CD4-positive, alpha-beta T cell (primary cell): Measurements from ENCODE around the gene MET. TPM values are rescaled to one million over a fixed set of nuclear protein-coding genes. Genes with fewer than 3 reads are reported as not detected.

Source experiments
- ATAC-seq: fragments of 200-7000 bp; cut with Tn5 transposase; one replicate; pipeline ENCODE4 v1.10.0; 2022; ENCODE audit warnings: mild to moderate bottlenecking; ENCODE audit not compliant: poor library complexity
- CTCF ChIA-PET: fragments of 350-600 bp; sonication (Branson Sonifier 250); formaldehyde crosslinking; loops from one replicate; lab custom pipeline; 2021; ENCODE audit warnings: antibody characterized with exemption, inconsistent platforms; lab: Charles Lee
- POLR2A ChIA-PET: fragments of 350-600 bp; sonication (Branson Sonifier 250); formaldehyde crosslinking; loops from one replicate; lab custom pipeline; 2021; ENCODE audit warnings: antibody characterized with exemption, inconsistent platforms; lab: Charles Lee
- DNase-seq, 14 experiments: peaks; one replicate each; pipeline ENCODE4 v3.0.0-alpha.2; 2013 to 2020; ENCODE audit warnings: mixed read lengths in 2 of 14
- H3K27ac ChIP-seq, 2 donors: one replicate each; pipeline versions ENCODE4 v1.5.1 to v1.7.0; 2013; ENCODE audit warnings: low read length in 2 of 2, low read depth in 1 of 2, mild to moderate bottlenecking in 1 of 2
- H3K27me3 ChIP-seq, 2 experiments: 1 replicate in 1 of 2; 2 replicates in 1 of 2; pipeline versions ENCODE4 v1.6.1 to v1.7.0; 2013; ENCODE audit warnings: low read length in 2 of 2, control low read depth in 1 of 2, mild to moderate bottlenecking in 1 of 2, moderate library complexity in 1 of 2; ENCODE audit not compliant: insufficient read depth in 2 of 2, control insufficient read depth in 1 of 2
- H3K36me3 ChIP-seq: one replicate; pipeline ENCODE4 v1.6.1; 2013; ENCODE audit warnings: low read length, control low read depth; ENCODE audit not compliant: insufficient read depth
- H3K4me1 ChIP-seq: one replicate; pipeline ENCODE4 v1.6.1; 2013; ENCODE audit warnings: low read length, control low read depth; ENCODE audit not compliant: insufficient read depth
- H3K4me3 ChIP-seq: one replicate; pipeline ENCODE4 v1.5.1; 2013; ENCODE audit warnings: mild to moderate bottlenecking, low read length, moderate library complexity
- H3K9me3 ChIP-seq, 2 experiments: 1 replicate in 1 of 2; 2 replicates in 1 of 2; pipeline versions ENCODE4 v1.6.1 to v1.7.0; 2013; ENCODE audit warnings: low read length in 2 of 2, mild to moderate bottlenecking in 2 of 2, control low read depth in 1 of 2, moderate library complexity in 1 of 2; ENCODE audit not compliant: control insufficient read depth in 1 of 2, insufficient read depth in 1 of 2
- H3K27ac Mint-ChIP-seq: one replicate; pipeline ENCODE4 v1.8.0; 2020; ENCODE audit warnings: mixed read lengths
- H3K27me3 Mint-ChIP-seq: one replicate; pipeline ENCODE4 v1.8.0; 2021; ENCODE audit warnings: mixed read lengths
- H3K36me3 Mint-ChIP-seq: one replicate; pipeline ENCODE4 v1.8.0; 2021; ENCODE audit warnings: low read depth, mixed read lengths
- H3K4me1 Mint-ChIP-seq: one replicate; pipeline ENCODE4 v1.8.0; 2021; ENCODE audit warnings: low read depth, mixed read lengths
- H3K4me3 Mint-ChIP-seq: one replicate; pipeline ENCODE4 v1.8.0; 2020; ENCODE audit warnings: mild to moderate bottlenecking, mixed read lengths
- H3K9me3 Mint-ChIP-seq: one replicate; pipeline ENCODE4 v1.8.0; 2020; ENCODE audit warnings: mixed read lengths
- intact Hi-C, 2 experiments: fragments of 100-400 bp; cut with DNase I in 1 of 2; cut with micrococcal nuclease in 1 of 2; formaldehyde crosslinking; loops; one replicate each; pipeline versions ENCODE4 v1.15.1 to v1.9.0; 2023 to 2025; cut with DNase I, micrococcal nuclease
- polyA plus RNA-seq, 2 donors: library from polyadenylated mRNA; unstranded; fragments of 120-200 nt; gene quantifications; one replicate each; pipeline ENCODE4 v1.2.1, GENCODE V29; 2013
- total RNA-seq, 174 experiments: library from RNA in 2 of 174; stranded (reverse) in 2 of 174; gene quantifications; one replicate each; pipeline ENCODE4 v1.2.3 and lab custom pipeline; 2021 to 2026
- TF ChIP-seq, protein P1 (sequence below): fragments of 200-600 bp; IDR thresholded peaks from one replicate; pipeline ENCODE4 v1.8.0; 2022; ENCODE audit warnings: antibody characterized with exemption, mild to moderate bottlenecking

The MET gene
- total RNA-seq, result under 1 TPM in 1 of 2 experiments, not detected in 1; 0.14 TPM
- 0.01 TPM for polyA plus RNA-seq (2013, experiment 1 of 2)
- polyA plus RNA-seq (2013, experiment 2 of 2), result 0.22 TPM
- total RNA-seq (lab: John Stamatoyannopoulos, UW), result 0 to 8.5 (median 0.55) reads per million in 172 experiments

DNA sequence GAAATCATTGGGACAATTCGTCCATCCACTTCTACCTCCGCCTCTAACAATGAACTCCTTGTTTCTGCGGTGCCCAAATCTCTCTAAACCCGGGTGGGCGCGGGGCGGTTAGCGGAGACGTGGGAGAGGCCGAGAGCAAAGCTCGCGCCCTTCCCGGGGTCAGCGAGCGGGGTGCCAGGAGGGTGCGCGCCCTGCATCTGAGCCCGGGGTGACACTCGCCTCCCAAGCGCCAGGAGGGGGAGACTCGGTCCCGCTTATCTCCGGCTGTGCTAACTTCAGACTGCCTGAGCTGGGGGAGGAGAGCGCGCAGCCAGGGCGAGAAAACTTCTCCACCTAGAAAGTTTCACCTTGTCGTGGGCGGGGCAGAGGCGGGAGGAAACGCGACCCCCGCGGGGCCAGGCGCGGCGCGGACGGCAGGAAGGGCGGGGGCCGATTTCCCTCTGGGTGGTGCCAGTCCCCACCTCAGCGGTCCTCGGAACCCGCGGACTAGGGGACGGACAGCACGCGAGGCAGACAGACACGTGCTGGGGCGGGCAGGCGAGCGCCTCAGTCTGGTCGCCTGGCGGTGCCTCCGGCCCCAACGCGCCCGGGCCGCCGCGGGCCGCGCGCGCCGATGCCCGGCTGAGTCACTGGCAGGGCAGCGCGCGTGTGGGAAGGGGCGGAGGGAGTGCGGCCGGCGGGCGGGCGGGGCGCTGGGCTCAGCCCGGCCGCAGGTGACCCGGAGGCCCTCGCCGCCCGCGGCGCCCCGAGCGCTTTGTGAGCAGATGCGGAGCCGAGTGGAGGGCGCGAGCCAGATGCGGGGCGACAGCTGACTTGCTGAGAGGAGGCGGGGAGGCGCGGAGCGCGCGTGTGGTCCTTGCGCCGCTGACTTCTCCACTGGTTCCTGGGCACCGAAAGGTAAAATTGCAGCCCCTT, at the start of gene MET:
Gene MET, plus strand, starts transcription at position 516 of the 915 bp plus-strand sequence. CDS start 26,889 bp downstream, outside the sequence.
- no peak for ATAC-seq

DNA sequence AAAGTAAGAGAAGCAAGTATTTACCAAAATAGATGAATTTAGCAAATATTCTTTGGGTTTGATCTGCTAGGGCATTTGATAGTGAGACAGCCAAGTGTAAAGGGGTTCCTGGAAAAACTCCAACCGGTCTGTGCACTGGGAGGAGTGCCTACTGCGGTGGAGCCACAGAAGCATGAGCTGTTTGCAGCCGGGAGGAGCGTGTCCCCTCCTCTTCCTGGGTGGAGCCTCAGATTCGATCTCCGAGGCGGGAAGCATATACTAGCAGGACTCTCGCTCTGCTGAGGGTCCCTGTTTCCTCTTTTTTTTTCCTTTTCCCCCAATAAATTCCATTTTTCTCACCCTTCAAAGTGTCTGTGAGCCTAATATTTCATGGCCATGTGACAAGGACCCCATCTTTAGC, 45.1 kb upstream of the MET start:
- Histone ChIP-seq H3K4me1 (no peaks in the 10 kb centered on the region), H3K27ac (no peak overlapping the region), H3K27me3 (peaks cover 3 to 9% of the 10 kb centered on the region in 2 experiments), H3K4me3 (no peak overlapping the region), H3K36me3 (no peaks in the 10 kb centered on the region), H3K9me3 (no peaks in the 10 kb centered on the region)
- Mint-ChIP-seq H3K27me3 (peaks cover 36% of the 10 kb centered on the region), H3K27ac (no peak overlapping the region), H3K9me3 (no peaks in the 10 kb centered on the region), H3K4me3 (no peak overlapping the region), H3K4me1 (no peaks in the 10 kb centered on the region), H3K36me3 (no peaks in the 10 kb centered on the region)
- TF ChIP-seq, protein P1, sequence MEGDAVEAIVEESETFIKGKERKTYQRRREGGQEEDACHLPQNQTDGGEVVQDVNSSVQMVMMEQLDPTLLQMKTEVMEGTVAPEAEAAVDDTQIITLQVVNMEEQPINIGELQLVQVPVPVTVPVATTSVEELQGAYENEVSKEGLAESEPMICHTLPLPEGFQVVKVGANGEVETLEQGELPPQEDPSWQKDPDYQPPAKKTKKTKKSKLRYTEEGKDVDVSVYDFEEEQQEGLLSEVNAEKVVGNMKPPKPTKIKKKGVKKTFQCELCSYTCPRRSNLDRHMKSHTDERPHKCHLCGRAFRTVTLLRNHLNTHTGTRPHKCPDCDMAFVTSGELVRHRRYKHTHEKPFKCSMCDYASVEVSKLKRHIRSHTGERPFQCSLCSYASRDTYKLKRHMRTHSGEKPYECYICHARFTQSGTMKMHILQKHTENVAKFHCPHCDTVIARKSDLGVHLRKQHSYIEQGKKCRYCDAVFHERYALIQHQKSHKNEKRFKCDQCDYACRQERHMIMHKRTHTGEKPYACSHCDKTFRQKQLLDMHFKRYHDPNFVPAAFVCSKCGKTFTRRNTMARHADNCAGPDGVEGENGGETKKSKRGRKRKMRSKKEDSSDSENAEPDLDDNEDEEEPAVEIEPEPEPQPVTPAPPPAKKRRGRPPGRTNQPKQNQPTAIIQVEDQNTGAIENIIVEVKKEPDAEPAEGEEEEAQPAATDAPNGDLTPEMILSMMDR, result no peak
- POLR2A ChIA-PET, result no interaction called here
- intact Hi-C loops, result no loop called here
- DNase-seq (no peak), ATAC-seq (no peak)
- CTCF ChIA-PET, result no interaction called here

More for the DNA sequence above, at the start of gene MET:
- Histone ChIP-seq H3K27ac (no peak within 1 kb of the TSS), H3K4me1 (peaks cover 4% of the 10 kb centered on the region), H3K36me3 (no peaks in the 10 kb centered on the region), H3K27me3 (peaks cover 27 to 52% of the 10 kb centered on the region in 2 experiments), H3K9me3 (peaks cover 0 to 5% of the 10 kb centered on the region in 2 experiments), H3K4me3 (no peak within 1 kb of the TSS)
- Mint-ChIP-seq H3K36me3 (no peaks in the 10 kb centered on the region), H3K27ac (no peak within 1 kb of the TSS), H3K9me3 (no peaks in the 10 kb centered on the region), H3K4me3 (no peak within 1 kb of the TSS), H3K27me3 (peaks cover 63% of the 10 kb centered on the region), H3K4me1 (peaks cover 8% of the 10 kb centered on the region)
- CTCF ChIA-PET, result no interaction called here
- POLR2A ChIA-PET, result no interaction called here
- TF ChIP-seq, protein P1, result no peak
- intact Hi-C loops, result no loop called here
- DNase-seq, result peak in 2 of 14 experiments; percentile 41 to 45

DNA sequence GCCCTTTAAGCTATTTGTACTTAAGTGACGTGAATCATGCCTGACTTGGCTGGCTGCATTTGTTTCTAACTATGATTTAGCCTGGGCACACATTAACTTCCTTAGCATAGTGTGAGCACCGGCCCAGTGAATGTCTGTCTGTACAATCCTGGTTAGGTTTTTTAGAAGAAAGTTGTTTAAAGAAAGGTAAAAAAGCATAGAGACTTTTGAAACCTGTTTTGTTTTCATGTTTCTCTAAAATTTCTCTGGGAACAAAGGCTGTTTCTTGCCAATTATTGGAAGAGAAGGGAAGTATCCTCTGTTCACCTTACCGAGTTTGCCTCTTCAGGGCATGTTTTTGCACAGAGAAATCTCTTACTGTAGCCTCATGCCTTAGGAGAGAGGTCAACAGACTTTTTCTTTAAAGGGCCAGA, 42.9 kb upstream of the MET start:
- H3K4me1 Mint-ChIP-seq, result no peaks in the 10 kb centered on the region
- no peak overlapping the region for H3K27ac Mint-ChIP-seq
- no peak for ATAC-seq
- Histone ChIP-seq H3K36me3 (no peaks in the 10 kb centered on the region), H3K27me3 (peaks cover 3% of the 10 kb centered on the region in 2 experiments), H3K9me3 (no peaks in the 10 kb centered on the region), H3K4me1 (no peaks in the 10 kb centered on the region), H3K27ac (no peak overlapping the region), H3K4me3 (no peak overlapping the region)
- no peaks in the 10 kb centered on the region for H3K9me3 Mint-ChIP-seq
- CTCF ChIA-PET, result interaction anchor here (1.5 kb wide), 1 partner anchor 8 kb away, joined by 4 read pairs; no protein-coding TSS in a partner anchor
- H3K36me3 Mint-ChIP-seq, result no peaks in the 10 kb centered on the region
- H3K27me3 Mint-ChIP-seq, result peaks cover 29% of the 10 kb centered on the region
- DNase-seq, result no peak
- TF ChIP-seq, protein P1, result no peak
- intact Hi-C loops, result no loop called here
- H3K4me3 Mint-ChIP-seq, result no peak overlapping the region
- POLR2A ChIA-PET, result no interaction called here
